WTC11 (cell line): ENCODE measurements around the gene DUSP15. TPM values are rescaled to one million over a fixed set of nuclear protein-coding genes. Genes with fewer than 3 reads are reported as not detected.

Experiments used
- ATAC-seq: fragments of 200-7000 bp; cut with Tn5 transposase; 2 replicates; pipeline ENCODE4 v1.10.0; 2021; ENCODE audit warnings: mild to moderate bottlenecking, moderate library complexity
- CTCF ChIA-PET: fragments of 300-600 bp; sonication (Branson Sonifier 250); formaldehyde crosslinking; loops from one replicate; lab custom pipeline; 2021; ENCODE audit warnings: antibody characterized with exemption; lab: Charles Lee
- POLR2A ChIA-PET: fragments of 350-600 bp; sonication (Branson Sonifier 250); formaldehyde crosslinking; loops from one replicate; lab custom pipeline; 2021; ENCODE audit warnings: antibody characterized with exemption; lab: Charles Lee
- DNase-seq: peaks from one replicate; pipeline ENCODE4 v3.0.0; 2021; ENCODE audit warnings: low spot score
- H3K27ac Mint-ChIP-seq: 2 replicates; pipeline ENCODE4 v1.8.0; 2021; ENCODE audit warnings: mixed read lengths
- H3K27me3 Mint-ChIP-seq: 2 replicates; pipeline ENCODE4 v1.8.0; 2021; ENCODE audit warnings: low read depth, mild to moderate bottlenecking, moderate library complexity, mixed read lengths
- H3K36me3 Mint-ChIP-seq: 2 replicates; pipeline ENCODE4 v1.8.0; 2021; ENCODE audit warnings: mixed read lengths
- H3K4me1 Mint-ChIP-seq: 2 replicates; pipeline ENCODE4 v1.8.0; 2022; ENCODE audit warnings: mixed read lengths
- H3K4me3 Mint-ChIP-seq: 2 replicates; pipeline ENCODE4 v1.8.0; 2021; ENCODE audit warnings: mild to moderate bottlenecking, moderate library complexity, mixed read lengths
- H3K9me3 Mint-ChIP-seq: 2 replicates; pipeline ENCODE4 v1.8.0; 2021; ENCODE audit warnings: mixed read lengths
- ATF1 ChIP-seq: sonication (generic); formaldehyde crosslinking; IDR thresholded peaks from 2 replicates; pipeline ENCODE4 v1.8.1; 2023; ENCODE audit warnings: mild to moderate bottlenecking, moderate library complexity, missing genetic modification reagents
- E2F4 ChIP-seq: sonication (generic); formaldehyde crosslinking; IDR thresholded peaks from 2 replicates; pipeline ENCODE4 v1.8.1; 2022; ENCODE audit warnings: low read depth, mild to moderate bottlenecking, moderate library complexity, missing genetic modification reagents, borderline replicate concordance
- EMX1 ChIP-seq: fragments of 250-450 bp; sonication (Bioruptor Pico); IDR thresholded peaks from 2 replicates; pipeline ENCODE4 v1.8.0; 2021; ENCODE audit warnings: mild to moderate bottlenecking
- ESRRA ChIP-seq: sonication (generic); formaldehyde crosslinking; IDR thresholded peaks from 2 replicates; pipeline ENCODE4 v1.8.1; 2022; ENCODE audit warnings: mild to moderate bottlenecking, missing genetic modification reagents, borderline replicate concordance
- FOXK1 ChIP-seq: sonication (generic); formaldehyde crosslinking; IDR thresholded peaks from 2 replicates; pipeline ENCODE4 v1.8.0; 2022; ENCODE audit warnings: mild to moderate bottlenecking, moderate library complexity, missing genetic modification reagents
- KAT7 ChIP-seq: sonication (generic); formaldehyde crosslinking; IDR thresholded peaks from 2 replicates; pipeline ENCODE4 v1.8.1; 2023; ENCODE audit warnings: missing genetic modification reagents, mild to moderate bottlenecking, borderline replicate concordance
- MLX ChIP-seq: sonication (generic); formaldehyde crosslinking; IDR thresholded peaks from 2 replicates; pipeline ENCODE4 v1.8.1; 2023; ENCODE audit warnings: mild to moderate bottlenecking, missing genetic modification reagents, moderate library complexity
- NFYB ChIP-seq: sonication (generic); formaldehyde crosslinking; conservative IDR thresholded peaks from 2 replicates; pipeline ENCODE4 v1.8.0; 2022; ENCODE audit warnings: low read depth, missing genetic modification reagents
- NR1H2 ChIP-seq: sonication (generic); formaldehyde crosslinking; IDR thresholded peaks from 2 replicates; pipeline ENCODE4 v1.9.0; 2021; ENCODE audit warnings: mild to moderate bottlenecking, moderate library complexity, missing genetic modification reagents
- NR3C1 ChIP-seq: sonication (generic); formaldehyde crosslinking; conservative IDR thresholded peaks from 2 replicates; pipeline ENCODE4 v1.8.1; 2023; ENCODE audit warnings: low read depth, mild to moderate bottlenecking, missing genetic modification reagents
- PRRX2 ChIP-seq: fragments of 250-450 bp; sonication (Bioruptor Pico); IDR thresholded peaks from 2 replicates; pipeline ENCODE4 v1.8.0; 2021; ENCODE audit warnings: mild to moderate bottlenecking
- SMAD3 ChIP-seq: sonication (generic); formaldehyde crosslinking; IDR thresholded peaks from 2 replicates; pipeline ENCODE4 v1.8.0; 2022; ENCODE audit warnings: missing genetic modification reagents, mild to moderate bottlenecking, borderline replicate concordance
- SP1 ChIP-seq: sonication (generic); formaldehyde crosslinking; conservative IDR thresholded peaks from 2 replicates; pipeline ENCODE4 v1.8.1; 2022; ENCODE audit warnings: missing genetic modification reagents
- TCF7 ChIP-seq: sonication (generic); formaldehyde crosslinking; IDR thresholded peaks from 2 replicates; pipeline ENCODE4 v1.8.0; 2022; ENCODE audit warnings: mild to moderate bottlenecking, low read depth, missing genetic modification reagents, moderate library complexity
- TP53 ChIP-seq: sonication (generic); formaldehyde crosslinking; IDR thresholded peaks from 2 replicates; pipeline ENCODE4 v1.8.1; 2023; ENCODE audit warnings: mild to moderate bottlenecking, missing genetic modification reagents
- ZMAT4 ChIP-seq: fragments of 250-450 bp; sonication (Bioruptor Pico); IDR thresholded peaks from 2 replicates; pipeline ENCODE4 v1.9.0; 2021; ENCODE audit warnings: mild to moderate bottlenecking
- ZNF138 ChIP-seq: sonication (generic); formaldehyde crosslinking; conservative IDR thresholded peaks from 2 replicates; pipeline ENCODE4 v1.8.1; 2022; ENCODE audit warnings: mild to moderate bottlenecking, moderate library complexity, missing genetic modification reagents
- ZNF317 ChIP-seq: sonication (generic); formaldehyde crosslinking; IDR thresholded peaks from 2 replicates; pipeline ENCODE4 v1.8.1; 2023; ENCODE audit warnings: low read depth, mild to moderate bottlenecking, moderate library complexity, missing genetic modification reagents, borderline replicate concordance
- ZNF423 ChIP-seq: fragments of 250-450 bp; sonication (Bioruptor Pico); IDR thresholded peaks from 2 replicates; pipeline ENCODE4 v2.1.2; 2022; ENCODE audit warnings: mild to moderate bottlenecking, moderate library complexity
- total RNA-seq: library from RNA; stranded (reverse); gene quantifications from 3 replicates; pipeline ENCODE4 v1.2.3, GENCODE V29; 2021

The DUSP15 gene
- total RNA-seq, 1 experiment from 2014 or later, result 1.7 TPM

GRCh38 chr20:31859266-31859997, 10.9 kb downstream of the DUSP15 start:
- ATAC-seq (no peak), DNase-seq (peak; percentile 3)
- Mint-ChIP-seq H3K9me3 (no peaks in the 10 kb centered on the region), H3K4me3 (peak overlapping the region; percentile 72), H3K27ac (no peak overlapping the region), H3K4me1 (peaks cover 15% of the 10 kb centered on the region), H3K36me3 (no peaks in the 10 kb centered on the region), H3K27me3 (peaks cover 35% of the 10 kb centered on the region)
- TF ChIP-seq ZNF138 (CRISPR knock-in tag) (no peak), ZMAT4 (no peak), FOXK1 (CRISPR knock-in tag) (no peak), ZNF423 (no peak), SMAD3 (CRISPR knock-in tag) (no peak), TCF7 (CRISPR knock-in tag) (no peak), ESRRA (no peak), E2F4 (CRISPR knock-in tag) (no peak), KAT7 (CRISPR knock-in tag) (no peak)
- ChIA-PET POLR2A (interaction anchor here (1.2 to 1.6 kb wide), 2 partner anchors 11 to 109 kb away, joined by 3 to 6 read pairs; partner anchors contain the start of genes DUSP15 and TTLL9), CTCF (interaction anchor here (0.8 to 3.6 kb wide), 6 partner anchors 7 to 158 kb away, joined by 3 to 28 read pairs (median 9); no protein-coding TSS in a partner anchor)

GRCh38 chr20:31858760-31859083, 11.6 kb downstream of the DUSP15 start:
- no peak overlapping the region for H3K4me3 Mint-ChIP-seq
- POLR2A ChIA-PET, result no interaction called here
- H3K9me3 Mint-ChIP-seq, result no peaks in the 10 kb centered on the region
- H3K4me1 Mint-ChIP-seq, result peaks cover 15% of the 10 kb centered on the region
- H3K36me3 Mint-ChIP-seq, result no peaks in the 10 kb centered on the region
- DNase-seq, result peak; percentile 0
- no peak for TF ChIP-seq PRRX2 (CRISPR knock-in tag)
- no peak for TF ChIP-seq EMX1
- no peak for TF ChIP-seq ESRRA
- no peak for TF ChIP-seq TP53
- TF ChIP-seq, all 79 proteins: peak for 0
- peaks cover 35% of the 10 kb centered on the region for H3K27me3 Mint-ChIP-seq
- ATAC-seq, result no peak
- CTCF ChIA-PET, result interaction anchor here (0.8 kb wide), 1 partner anchor 77 kb away, joined by 5 read pairs; no protein-coding TSS in a partner anchor
- no peak overlapping the region for H3K27ac Mint-ChIP-seq

- ChIA-PET POLR2A (no interaction called here), CTCF (interaction anchor here (0.8 kb wide), 1 partner anchor 77 kb away, joined by 5 read pairs; no protein-coding TSS in a partner anchor)
- DNase-seq (peak; percentile 8), ATAC-seq (no peak)
- peaks cover 15% of the 10 kb centered on the region for H3K4me1 Mint-ChIP-seq
- no peaks in the 10 kb centered on the region for H3K9me3 Mint-ChIP-seq
- H3K4me3 Mint-ChIP-seq, result no peak overlapping the region
- TF ChIP-seq ATF1 (CRISPR knock-in tag), result no peak
- TF ChIP-seq MLX (CRISPR knock-in tag), result no peak
- TF ChIP-seq TP53, result no peak
- no peak for TF ChIP-seq NR1H2 (CRISPR knock-in tag)
- no peak for TF ChIP-seq SP1 (CRISPR knock-in tag)
- no peak for TF ChIP-seq ZNF317 (CRISPR knock-in tag)
- TF ChIP-seq NR3C1 (CRISPR knock-in tag), result no peak
- no peak for TF ChIP-seq NFYB (CRISPR knock-in tag)
- no peak overlapping the region for H3K27ac Mint-ChIP-seq
- peaks cover 35% of the 10 kb centered on the region for H3K27me3 Mint-ChIP-seq
- H3K36me3 Mint-ChIP-seq, result no peaks in the 10 kb centered on the region
Measured at GRCh38 chr20:31857861-31858759, 12.2 kb downstream of the DUSP15 start.
